ENCODE data around the gene RAMACL. TPM values are rescaled to one million over a fixed set of nuclear protein-coding genes. Genes with fewer than 3 reads are reported as not detected.

The RAMACL gene
- total and polyA plus RNA-seq, 4 donors = 0.22 to 0.59 (median 0.31) TPM

Other genes with a start within 250 kb of the RAMACL start
- 10 to 100 TPM; 14.7 to 15.7 TPM for gene SFT2D1, start 244.1 kb downstream of the RAMACL start, total RNA-seq
- 10 to 100 TPM in 1 of 2 donors, 1 to 10 TPM in 1; 9.5 to 16.6 TPM for gene SFT2D1, start 244.1 kb downstream of the RAMACL start, polyA plus RNA-seq
- gene MPC1, start 203.7 kb downstream of the RAMACL start, total RNA-seq = 100 to 1,000 TPM in 1 of 2 donors, 10 to 100 TPM in 1; 79.7 to 261 TPM
- gene MPC1, start 203.7 kb downstream of the RAMACL start, polyA plus RNA-seq = 100 to 1,000 TPM; 213 to 478 TPM
- gene RPS6KA2, start 40.6 kb upstream of the RAMACL start, total RNA-seq = 1 to 10 TPM; 2.5 to 9.0 TPM
- 1 to 10 TPM; 4.5 to 5.5 TPM for gene RPS6KA2, start 40.6 kb upstream of the RAMACL start, polyA plus RNA-seq